Activated naive CD4-positive, alpha-beta T cell treated with anti-CD3 and anti-CD28 coated beads, Interleukin-2, amount 50 U/mL, for 24 hours (primary cell): ENCODE measurements around the gene KLHDC4.
"Not testable (repeated sequence)": the region's sequence is repeated elsewhere in the genome, so short reads cannot be mapped to it uniquely, and the experiment has no call there.

ENCODE experiments used
- H3K27ac Mint-ChIP-seq: one replicate; pipeline ENCODE4 v1.8.0; 2021; ENCODE audit warnings: mild to moderate bottlenecking, mixed read lengths
- H3K27me3 Mint-ChIP-seq: one replicate; pipeline ENCODE4 v1.8.0; 2021; ENCODE audit warnings: mixed read lengths
- H3K36me3 Mint-ChIP-seq: one replicate; pipeline ENCODE4 v1.8.0; 2021; ENCODE audit warnings: mixed read lengths
- H3K4me1 Mint-ChIP-seq: one replicate; pipeline ENCODE4 v1.8.0; 2021; ENCODE audit warnings: mixed read lengths
- H3K4me3 Mint-ChIP-seq: one replicate; pipeline ENCODE4 v1.8.0; 2021; ENCODE audit warnings: mild to moderate bottlenecking, mixed read lengths
- H3K9me3 Mint-ChIP-seq: one replicate; pipeline ENCODE4 v1.8.0; 2021; ENCODE audit warnings: mixed read lengths

KLHDC4 gene

DNA sequence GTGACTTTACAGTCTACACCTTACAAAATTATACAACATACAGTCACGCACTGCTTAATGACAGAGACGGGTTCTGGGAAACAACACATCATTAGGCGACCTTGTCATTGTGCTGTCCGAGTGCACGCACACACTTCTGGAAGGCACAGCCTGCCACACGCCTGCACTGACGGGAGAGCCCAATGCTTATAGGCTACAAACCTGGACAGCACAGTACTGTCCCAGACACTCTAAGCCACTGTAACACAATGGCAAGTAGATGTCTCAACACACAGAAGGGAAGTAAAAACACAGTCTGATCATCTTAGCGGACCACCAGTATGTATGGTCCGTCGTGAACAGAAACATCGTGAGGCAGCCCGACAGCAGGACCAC, 29.8 kb downstream of the KLHDC4 start:
- no peak overlapping the region for H3K27ac Mint-ChIP-seq
- H3K36me3 Mint-ChIP-seq, result peaks cover 5% of the 10 kb centered on the region
- peaks cover 22% of the 10 kb centered on the region for H3K4me1 Mint-ChIP-seq
- no peaks in the 10 kb centered on the region for H3K27me3 Mint-ChIP-seq
- no peak overlapping the region for H3K4me3 Mint-ChIP-seq
- no peaks in the 10 kb centered on the region for H3K9me3 Mint-ChIP-seq

- H3K4me1 Mint-ChIP-seq, result peaks cover 18% of the 10 kb centered on the region
- H3K27ac Mint-ChIP-seq, result no peak overlapping the region
- H3K36me3 Mint-ChIP-seq, result peaks cover 4% of the 10 kb centered on the region
- no peaks in the 10 kb centered on the region for H3K27me3 Mint-ChIP-seq
- H3K9me3 Mint-ChIP-seq, result no peaks in the 10 kb centered on the region
- H3K4me3 Mint-ChIP-seq, result no peak overlapping the region
Measured at GRCh38 chr16:87735270-87736007, 30.3 kb downstream of the KLHDC4 start.

DNA sequence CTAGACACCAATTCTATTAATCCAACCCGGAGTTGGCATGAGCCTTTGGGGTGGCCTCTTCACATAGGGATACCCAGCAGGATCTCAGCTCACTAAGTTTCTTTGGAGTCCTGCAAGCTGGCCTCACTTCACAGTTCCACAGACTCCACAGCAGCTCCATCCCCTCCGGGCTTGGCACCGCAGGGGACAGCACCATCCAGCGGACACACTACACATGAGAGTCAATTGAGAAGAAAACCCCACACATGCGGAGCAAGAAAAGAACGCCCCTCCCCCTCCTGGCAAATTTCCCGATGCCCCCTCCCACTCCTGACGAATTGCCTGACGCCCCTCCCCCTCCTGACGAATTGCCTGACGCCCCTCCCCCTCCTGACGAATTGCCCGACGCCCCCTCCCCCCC, 31.1 kb downstream of the KLHDC4 start:
- Mint-ChIP-seq H3K4me1 (peaks cover 18% of the 10 kb centered on the region), H3K27ac (no peak overlapping the region), H3K36me3 (peaks cover 4% of the 10 kb centered on the region), H3K9me3 (no peaks in the 10 kb centered on the region), H3K4me3 (no peak overlapping the region), H3K27me3 (no peaks in the 10 kb centered on the region)

DNA sequence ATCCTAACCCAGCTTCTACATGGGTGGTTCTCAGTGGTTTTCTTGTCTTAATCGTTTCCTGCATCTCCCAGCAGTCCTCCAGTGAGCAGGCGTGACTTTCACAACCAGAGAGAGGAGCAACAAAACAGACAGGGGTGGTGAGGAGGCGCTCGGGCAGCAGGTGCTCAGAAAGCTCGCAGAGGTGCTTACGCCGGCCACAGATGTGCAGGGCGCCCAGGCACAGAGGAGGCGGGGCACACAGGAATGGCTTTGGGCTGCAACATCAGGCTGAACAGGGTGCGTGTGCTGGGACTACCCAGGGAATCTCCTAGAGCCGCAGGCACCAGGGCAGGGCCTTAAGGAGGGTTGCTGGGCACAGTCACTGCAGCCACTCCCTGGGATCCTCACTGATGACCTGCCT, 32.6 kb downstream of the KLHDC4 start:
- peaks cover 7% of the 10 kb centered on the region for H3K36me3 Mint-ChIP-seq
- no peak overlapping the region for H3K27ac Mint-ChIP-seq
- peaks cover 18% of the 10 kb centered on the region for H3K4me1 Mint-ChIP-seq
- H3K9me3 Mint-ChIP-seq, result no peaks in the 10 kb centered on the region
- no peak overlapping the region for H3K4me3 Mint-ChIP-seq
- no peaks in the 10 kb centered on the region for H3K27me3 Mint-ChIP-seq

GRCh38 chr16:87731607-87732006, 34.2 kb downstream of the KLHDC4 start:
- Mint-ChIP-seq H3K36me3 (peaks cover 13% of the 10 kb centered on the region), H3K4me3 (no peak overlapping the region), H3K9me3 (no peaks in the 10 kb centered on the region), H3K27ac (no peak overlapping the region), H3K4me1 (peaks cover 21% of the 10 kb centered on the region), H3K27me3 (no peaks in the 10 kb centered on the region)

DNA sequence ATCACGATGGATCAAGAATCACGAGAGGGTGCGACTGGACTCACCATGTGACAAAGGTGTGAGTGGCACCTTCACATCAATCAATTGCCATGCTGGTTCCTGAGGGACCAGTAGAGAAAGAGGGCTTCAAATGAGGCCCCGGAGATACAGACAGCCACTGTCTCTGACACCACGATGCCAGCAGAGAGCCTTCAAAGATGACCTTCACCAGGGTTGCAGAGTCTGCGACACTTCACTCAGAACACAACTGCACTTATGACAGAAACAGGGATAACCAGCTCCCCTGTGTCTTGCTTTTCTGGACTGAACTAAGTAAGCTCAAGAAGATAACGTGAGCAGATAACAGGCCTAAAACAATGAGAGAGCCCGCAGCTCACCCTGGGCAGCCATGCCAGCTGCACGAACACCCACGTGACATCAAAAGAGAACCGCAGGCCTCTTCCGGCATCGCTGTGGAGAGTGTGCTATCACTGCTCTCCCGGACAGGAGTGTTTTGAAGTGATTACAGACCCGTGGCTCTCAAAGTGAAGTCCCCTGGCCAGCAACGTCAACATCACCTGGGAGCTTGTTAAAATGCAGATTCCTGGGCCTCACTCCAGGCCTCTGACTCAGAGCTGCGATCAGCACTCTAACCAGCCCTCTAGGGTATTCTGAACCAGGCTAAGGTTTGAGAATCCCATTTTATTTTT, 36.4 kb downstream of the KLHDC4 start:
- Mint-ChIP-seq H3K36me3 (peaks cover 13% of the 10 kb centered on the region), H3K4me1 (peaks cover 14% of the 10 kb centered on the region), H3K4me3 (no peak overlapping the region), H3K27ac (no peak overlapping the region), H3K9me3 (no peaks in the 10 kb centered on the region), H3K27me3 (no peaks in the 10 kb centered on the region)

DNA sequence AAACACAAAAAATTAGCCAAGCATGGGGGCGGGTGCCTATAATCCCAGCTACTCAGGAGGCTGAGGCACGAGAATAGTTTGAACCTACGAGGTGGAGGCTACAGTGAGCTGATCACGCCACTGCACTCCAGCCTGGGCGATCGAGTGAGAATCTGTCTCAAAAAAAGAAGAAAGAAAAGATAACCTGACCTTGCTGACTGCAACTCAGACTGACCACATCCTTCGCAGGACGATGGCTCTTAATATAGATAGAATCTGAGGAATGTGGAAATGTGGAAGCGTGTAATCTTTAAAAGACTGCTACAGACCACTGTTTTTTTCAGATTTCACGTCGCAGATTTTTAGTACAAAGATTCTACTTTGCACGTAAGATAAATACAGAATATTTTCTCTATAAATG, 37.8 kb downstream of the KLHDC4 start:
- Mint-ChIP-seq H3K9me3 (no peaks in the 10 kb centered on the region), H3K4me1 (peaks cover 10% of the 10 kb centered on the region), H3K27ac (no peak overlapping the region), H3K36me3 (peaks cover 16% of the 10 kb centered on the region), H3K4me3 (no peak overlapping the region), H3K27me3 (no peaks in the 10 kb centered on the region)

GRCh38 chr16:87727346-87727745, 38.4 kb downstream of the KLHDC4 start:
- Mint-ChIP-seq H3K4me3 (no peak overlapping the region), H3K27ac (no peak overlapping the region), H3K4me1 (peaks cover 10% of the 10 kb centered on the region), H3K9me3 (no peaks in the 10 kb centered on the region), H3K36me3 (peaks cover 15% of the 10 kb centered on the region), H3K27me3 (no peaks in the 10 kb centered on the region)

DNA sequence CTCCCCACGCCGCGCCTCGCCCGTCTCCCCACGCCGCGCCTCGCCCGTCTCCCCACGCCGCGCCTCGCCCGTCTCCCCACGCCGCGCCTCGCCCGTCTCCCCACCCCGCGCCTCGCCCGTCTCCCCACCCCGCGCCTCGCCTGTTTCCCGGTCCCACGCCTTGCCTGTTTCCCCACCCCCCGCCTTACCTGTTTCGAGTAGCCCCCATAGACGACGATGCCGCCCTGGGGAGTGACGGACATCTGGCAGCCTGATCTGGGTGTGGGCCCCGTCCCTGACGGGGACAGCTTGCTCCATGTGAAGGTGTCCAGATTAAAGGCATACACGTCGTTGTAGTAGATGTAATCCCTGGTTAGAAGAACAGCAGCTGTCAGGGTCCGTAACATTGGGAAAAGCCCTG, 39.2 kb downstream of the KLHDC4 start:
- not testable (repeated sequence) for H3K27ac Mint-ChIP-seq, H3K4me3 Mint-ChIP-seq, H3K9me3 Mint-ChIP-seq, H3K27me3 Mint-ChIP-seq
- peaks cover 19% of the 10 kb centered on the region for H3K36me3 Mint-ChIP-seq
- H3K4me1 Mint-ChIP-seq, result peaks cover 14% of the 10 kb centered on the region

DNA sequence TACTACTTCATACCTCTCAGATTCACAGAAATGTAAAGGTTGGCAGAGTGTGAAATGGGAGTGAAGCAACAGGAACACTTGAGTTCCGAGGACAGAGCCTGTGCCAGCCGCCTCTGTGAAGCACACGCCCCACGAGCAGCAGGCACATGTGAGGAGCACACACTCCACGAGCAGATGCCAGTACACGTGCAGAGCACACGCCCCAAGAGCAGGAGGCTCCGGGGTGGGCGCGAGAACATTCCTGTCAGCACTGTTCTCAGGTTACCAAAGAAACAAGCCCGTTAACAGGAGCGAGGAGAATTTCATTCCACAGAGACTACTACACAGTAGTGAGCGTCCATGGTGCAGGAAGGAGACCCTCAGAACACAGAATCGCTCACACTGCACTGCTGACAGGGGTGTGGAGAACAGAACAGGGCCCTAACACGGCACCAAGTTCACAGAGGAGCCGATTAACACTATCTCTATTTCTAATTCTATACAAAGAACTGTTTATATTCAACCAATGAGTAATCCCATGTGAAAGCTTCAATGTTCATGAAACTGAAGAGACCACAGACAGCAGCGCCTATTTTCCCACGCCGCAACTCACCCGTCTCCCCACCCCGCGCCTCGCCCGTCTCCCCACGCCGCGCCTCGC, 40.1 kb downstream of the KLHDC4 start:
- H3K36me3 Mint-ChIP-seq, result peaks cover 21% of the 10 kb centered on the region

GRCh38 chr16:87724490-87725291, 41.1 kb downstream of the KLHDC4 start:
- H3K4me3 Mint-ChIP-seq, result no peak overlapping the region
- peaks cover 14% of the 10 kb centered on the region for H3K4me1 Mint-ChIP-seq
- H3K36me3 Mint-ChIP-seq, result peaks cover 21% of the 10 kb centered on the region
- no peaks in the 10 kb centered on the region for H3K27me3 Mint-ChIP-seq
- peak overlapping the region; percentile 60 for H3K27ac Mint-ChIP-seq
- H3K9me3 Mint-ChIP-seq, result no peaks in the 10 kb centered on the region

More for the DNA sequence above, 40.1 kb downstream of the KLHDC4 start:
- Mint-ChIP-seq H3K27ac (peak overlapping the region; percentile 65), H3K4me3 (no peak overlapping the region), H3K4me1 (peaks cover 14% of the 10 kb centered on the region), H3K27me3 (no peaks in the 10 kb centered on the region), H3K9me3 (no peaks in the 10 kb centered on the region)

GRCh38 chr16:87723226-87723623, 42.6 kb downstream of the KLHDC4 start:
- H3K9me3 Mint-ChIP-seq, result no peaks in the 10 kb centered on the region
- peaks cover 14% of the 10 kb centered on the region for H3K4me1 Mint-ChIP-seq
- H3K4me3 Mint-ChIP-seq, result peak overlapping the region; percentile 3
- peaks cover 21% of the 10 kb centered on the region for H3K36me3 Mint-ChIP-seq
- peak overlapping the region; percentile 72 for H3K27ac Mint-ChIP-seq
- H3K27me3 Mint-ChIP-seq, result no peaks in the 10 kb centered on the region

DNA sequence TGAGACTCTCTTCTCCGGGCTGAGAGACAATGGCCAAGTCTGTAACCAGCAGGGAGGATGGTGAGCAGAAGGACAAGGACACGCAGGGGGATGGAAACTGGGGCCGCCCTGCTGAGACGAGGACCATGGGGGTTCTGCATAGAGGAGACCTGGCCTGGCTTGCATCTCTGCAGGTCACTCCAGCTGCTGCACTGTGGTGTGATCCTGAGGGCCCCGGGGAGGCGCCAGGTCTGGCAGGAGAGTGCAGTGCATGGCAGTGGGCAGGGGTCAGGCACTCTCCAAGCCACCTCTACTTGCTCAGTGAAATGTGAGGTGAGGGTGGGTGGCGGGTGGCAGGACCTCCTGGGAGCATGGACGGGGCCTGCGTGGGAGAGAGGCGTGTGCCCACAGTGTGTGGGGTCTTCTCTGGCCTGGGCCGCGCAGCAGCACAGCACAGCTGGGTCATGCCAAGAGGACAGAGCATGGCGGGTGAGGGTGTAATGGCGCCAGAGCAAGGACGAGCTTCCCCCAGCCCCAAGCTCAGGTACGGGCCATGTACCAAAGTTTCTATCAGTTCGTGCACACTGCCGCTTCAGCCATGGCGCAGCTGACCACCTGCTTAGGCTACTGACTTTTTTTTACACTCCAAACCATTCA, 43.1 kb downstream of the KLHDC4 start:
- H3K4me3 Mint-ChIP-seq, result no peak overlapping the region
- peaks cover 21% of the 10 kb centered on the region for H3K36me3 Mint-ChIP-seq
- H3K9me3 Mint-ChIP-seq, result no peaks in the 10 kb centered on the region
- peaks cover 17% of the 10 kb centered on the region for H3K4me1 Mint-ChIP-seq
- H3K27me3 Mint-ChIP-seq, result no peaks in the 10 kb centered on the region
- no peak overlapping the region for H3K27ac Mint-ChIP-seq

GRCh38 chr16:87721622-87722585, 43.9 kb downstream of the KLHDC4 start:
- no peaks in the 10 kb centered on the region for H3K9me3 Mint-ChIP-seq
- peaks cover 18% of the 10 kb centered on the region for H3K36me3 Mint-ChIP-seq
- H3K4me1 Mint-ChIP-seq, result peaks cover 17% of the 10 kb centered on the region
- peak overlapping the region; percentile 23 for H3K27ac Mint-ChIP-seq
- no peaks in the 10 kb centered on the region for H3K27me3 Mint-ChIP-seq
- no peak overlapping the region for H3K4me3 Mint-ChIP-seq
